Right hindlimb (tissue), 1 donor: Measurements from ENCODE around the gene SELENBP1.

ENCODE experiments used
- DNase-seq: peaks from one replicate; pipeline ENCODE4 v3.0.0-alpha.2; 2018

Gene SELENBP1

GRCh38 chr1:151343587-151343986 is 28.9 kb downstream of the SELENBP1 start:
- no peak for DNase-seq

GRCh38 chr1:151342569-151342968 is 29.9 kb downstream of the SELENBP1 start:
- DNase-seq, result no peak

GRCh38 chr1:151342021-151342420 is 30.5 kb downstream of the SELENBP1 start:
- no peak for DNase-seq

GRCh38 chr1:151340870-151341754 is 31.4 kb downstream of the SELENBP1 start:
- DNase-seq, result peak; percentile 60

- no peak for DNase-seq
Observed at GRCh38 chr1:151336556-151336955, 35.9 kb downstream of the SELENBP1 start.

GRCh38 chr1:151334822-151335221 is 37.7 kb downstream of the SELENBP1 start:
- no peak for DNase-seq

- peak; percentile 34 for DNase-seq
Observed at GRCh38 chr1:151327903-151328674, 44.4 kb downstream of the SELENBP1 start.

GRCh38 chr1:151327223-151327902 is 45.1 kb downstream of the SELENBP1 start, which contains the start of gene PI4KB:
Gene PI4KB (minus strand): TSS chr1:151327416. CDS start chr1:151316481, 10,935 bp downstream.
- peak; percentile 96 for DNase-seq

- peak; percentile 73 for DNase-seq
Observed at GRCh38 chr1:151326619-151327222, 45.8 kb downstream of the SELENBP1 start.

GRCh38 chr1:151325646-151326429 is 46.7 kb downstream of the SELENBP1 start:
- DNase-seq, result no peak

GRCh38 chr1:151325231-151325630 is 47.3 kb downstream of the SELENBP1 start:
- no peak for DNase-seq

- DNase-seq, result no peak
Observed at GRCh38 chr1:151324390-151324930, 48.0 kb downstream of the SELENBP1 start.

- no peak for DNase-seq
Observed at GRCh38 chr1:151318975-151319374, 53.5 kb downstream of the SELENBP1 start.

GRCh38 chr1:151315565-151316235 is 56.8 kb downstream of the SELENBP1 start:
- no peak for DNase-seq
